Measurements from ENCODE around the gene SH2B3.

- no peak for TF ChIP-seq POLR2A (IDR thresholded peaks at IDR 0.05)
- TF ChIP-seq CTCF (IDR thresholded peaks at IDR 0.05) = no peak
Measured at GRCh38 chr12:111395336-111396187, 10.2 kb upstream of the SH2B3 start.

Data from thyroid gland (tissue), 4 donors.